GM19351 (cell line): Measurements from ENCODE around the gene NEK7.

Experiments
- ATAC-seq: cut with Tn5 transposase; IDR thresholded peaks from one replicate; pipeline ENCODE4 v1.9.1; 2021; ENCODE audit warnings: mild to moderate bottlenecking, moderate library complexity; ENCODE audit not compliant: unreplicated experiment

Gene NEK7

DNA sequence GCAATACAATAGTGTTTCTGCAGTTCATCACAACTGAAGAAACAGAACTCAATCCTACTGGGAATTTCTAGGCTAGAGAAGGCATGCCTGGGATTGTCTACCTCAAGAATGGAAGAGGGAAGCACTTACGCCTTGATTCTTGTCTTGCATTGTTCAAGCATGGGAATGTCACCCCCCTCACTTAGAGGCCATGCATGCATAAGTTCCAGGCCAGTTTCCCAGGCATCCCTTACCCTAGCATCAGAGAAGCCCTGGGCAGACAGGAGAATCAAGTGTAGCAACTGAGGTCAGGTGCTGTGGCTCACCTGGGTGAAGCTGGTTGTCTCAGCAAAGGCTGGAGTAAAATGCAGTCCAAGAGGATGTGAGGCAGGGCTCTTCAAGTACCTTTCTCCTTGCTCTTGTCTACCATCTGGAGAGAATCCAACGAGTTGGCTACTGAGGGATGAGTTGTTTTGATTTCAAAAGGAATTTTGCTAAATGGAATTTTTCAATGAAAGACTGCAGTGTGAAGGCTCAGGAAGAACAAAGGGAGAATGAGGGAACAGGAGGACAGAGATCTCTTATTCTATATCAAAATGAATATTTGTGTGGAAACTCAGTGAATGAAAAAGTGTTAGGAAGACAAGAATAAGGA is 174.3 kb downstream of the NEK7 start:
- ATAC-seq: no peak

- no peak for ATAC-seq
These were observed 176.9 kb downstream of the NEK7 start for GRCh38 chr1:198333744-198334143.

GRCh38 chr1:198335663-198336062 is 178.9 kb downstream of the NEK7 start:
- ATAC-seq: no peak

GRCh38 chr1:198337886-198338285 is 181.1 kb downstream of the NEK7 start:
- ATAC-seq: no peak

GRCh38 chr1:198340139-198340538 is 183.3 kb downstream of the NEK7 start:
- ATAC-seq: no peak

DNA sequence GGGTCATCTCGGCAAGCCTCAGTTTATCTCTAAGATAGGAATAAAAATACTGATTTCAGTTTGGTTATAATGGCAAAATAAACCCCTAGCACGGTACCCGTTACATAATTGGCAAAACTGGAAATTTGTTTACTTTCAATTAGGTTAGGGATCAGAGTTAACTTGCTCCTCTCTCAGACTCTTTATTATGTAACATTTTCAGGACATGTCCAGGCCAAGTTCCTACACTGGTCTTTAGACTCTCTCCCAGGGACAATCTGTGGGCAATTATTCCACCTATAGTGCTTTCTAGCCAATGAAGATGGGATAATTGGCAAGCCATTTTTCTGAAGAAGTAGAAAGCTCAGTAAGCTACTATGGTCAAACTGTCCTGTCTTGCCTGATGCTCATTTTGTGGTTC is 189.4 kb downstream of the NEK7 start:
- ATAC-seq: no peak

GRCh38 chr1:198350456-198350855 is 193.7 kb downstream of the NEK7 start:
- no peak for ATAC-seq

- peak; percentile 85 for ATAC-seq
These were observed 196.3 kb downstream of the NEK7 start for GRCh38 chr1:198352975-198353695.

GRCh38 chr1:198357937-198358336 is 201.1 kb downstream of the NEK7 start:
- ATAC-seq: no peak

DNA sequence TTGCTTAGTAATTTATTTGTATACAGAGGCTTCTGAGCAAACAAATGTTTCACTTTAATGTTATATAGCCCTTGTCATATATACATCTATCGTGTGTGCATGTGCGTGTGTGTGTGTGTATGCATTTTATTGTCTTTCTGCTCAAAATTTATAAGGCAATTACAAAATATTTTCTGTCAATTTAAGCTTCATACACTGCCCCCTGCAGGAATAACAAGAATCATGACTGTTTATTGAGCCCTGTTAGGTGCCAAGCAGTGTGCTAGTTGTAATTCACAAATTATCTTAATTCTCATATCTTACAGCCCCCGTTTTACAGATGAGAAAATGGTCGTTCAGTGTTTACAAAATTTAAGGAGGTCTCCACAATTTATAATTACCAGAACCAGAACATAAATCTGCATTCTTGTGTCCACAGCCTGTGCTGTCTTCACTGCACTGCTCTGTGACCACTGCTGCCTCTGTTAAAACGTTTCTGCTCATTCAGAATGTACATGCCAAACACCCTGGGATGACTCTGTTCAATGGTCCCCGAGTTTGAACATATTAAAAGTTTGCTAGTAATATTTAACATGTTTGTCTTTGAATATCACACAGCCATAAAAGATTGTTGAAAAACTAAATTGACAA is 202.3 kb downstream of the NEK7 start:
- ATAC-seq: no peak

DNA sequence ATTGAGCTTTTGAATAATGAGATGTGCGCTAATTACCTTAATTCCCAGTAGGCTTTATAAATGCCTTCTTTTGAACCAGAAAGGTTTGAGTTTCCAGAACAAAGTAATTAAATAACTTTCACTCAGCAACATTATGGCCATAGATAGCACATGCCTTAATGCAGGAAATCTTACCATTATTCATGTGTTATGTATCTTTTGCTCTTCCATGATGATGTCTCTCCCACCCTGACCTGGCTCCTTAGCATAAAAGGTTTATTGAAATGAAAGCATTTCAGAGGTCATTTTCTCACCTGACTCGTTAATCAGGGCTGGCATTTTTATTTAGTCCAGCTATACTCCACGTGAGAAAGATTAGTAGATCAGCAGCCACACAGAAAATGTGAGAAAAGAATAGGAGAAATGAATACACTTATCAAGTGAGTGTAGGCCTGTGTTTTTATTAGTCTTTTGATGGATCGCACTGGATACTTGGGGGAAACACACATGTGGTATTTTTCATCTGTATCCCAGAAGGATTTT is 203.5 kb downstream of the NEK7 start:
- ATAC-seq: no peak

DNA sequence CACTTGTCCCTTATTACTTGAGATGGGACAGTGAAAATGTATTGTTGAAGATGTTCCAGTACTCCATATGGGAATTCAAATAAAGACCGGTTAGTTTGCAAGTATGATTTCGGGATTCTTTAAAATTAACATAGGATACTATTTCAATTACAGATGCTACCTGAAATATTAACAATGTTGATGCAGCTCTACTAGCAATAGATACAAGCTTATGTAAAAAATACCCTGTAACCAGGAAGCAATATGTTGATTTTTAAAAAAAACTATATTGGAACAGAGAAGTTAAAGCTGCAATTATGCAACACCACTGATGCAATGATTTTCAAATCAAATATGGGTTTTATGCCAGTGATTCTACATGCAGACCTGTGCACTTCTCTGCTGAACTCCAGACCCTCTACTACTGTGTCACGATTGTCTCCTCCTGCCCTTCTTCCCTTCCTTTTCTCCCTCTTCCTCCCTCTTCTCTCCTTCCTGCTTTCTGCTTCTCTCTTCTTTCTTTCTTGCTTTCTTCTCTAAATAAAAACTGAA is 204.5 kb downstream of the NEK7 start:
- ATAC-seq: no peak

DNA sequence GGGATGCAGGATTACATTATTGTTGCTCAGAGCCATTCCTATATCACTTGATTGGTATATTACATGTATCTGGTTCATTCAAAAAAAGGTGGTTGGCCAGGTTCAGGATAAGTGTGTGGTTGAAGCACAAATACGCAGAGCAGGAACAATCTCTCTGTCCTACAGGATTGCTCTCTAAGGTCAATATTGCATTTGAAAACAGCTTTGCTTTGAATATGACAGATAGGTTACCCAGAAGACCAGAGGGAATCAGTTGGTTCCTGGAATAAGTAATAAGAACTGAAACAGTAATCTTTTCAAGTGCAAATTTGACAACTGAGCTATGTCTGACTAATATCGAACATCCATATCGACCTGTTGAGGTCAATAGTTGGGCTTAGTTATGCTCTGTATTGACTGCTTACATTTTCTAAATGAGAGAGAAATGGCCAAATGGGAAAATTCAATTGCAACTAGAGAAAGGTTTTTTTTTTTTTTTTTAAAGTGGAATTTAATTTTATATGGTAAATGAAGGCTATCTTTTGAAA is 206.9 kb downstream of the NEK7 start:
- ATAC-seq: peak; percentile 71

DNA sequence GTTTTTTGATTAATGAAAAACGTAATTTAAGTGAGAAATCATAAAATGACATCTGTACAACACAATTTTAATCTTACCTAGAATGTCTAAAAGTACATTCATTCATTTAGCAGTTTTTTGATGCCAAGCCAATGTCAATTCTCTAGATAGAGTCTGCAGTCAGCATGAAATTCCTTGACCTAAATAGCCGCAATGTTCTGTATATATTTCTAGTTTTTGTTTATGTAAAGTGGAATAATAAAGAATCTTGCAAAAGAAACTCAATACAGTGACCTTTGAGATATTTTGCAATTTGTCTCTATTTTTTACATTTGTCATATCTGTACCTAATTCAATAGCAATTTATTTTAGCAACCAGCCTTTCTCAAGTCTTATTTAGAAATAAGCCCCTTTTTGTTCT is 207.7 kb downstream of the NEK7 start:
- ATAC-seq: no peak

GRCh38 chr1:198367296-198367695 is 210.5 kb downstream of the NEK7 start:
- ATAC-seq: no peak

DNA sequence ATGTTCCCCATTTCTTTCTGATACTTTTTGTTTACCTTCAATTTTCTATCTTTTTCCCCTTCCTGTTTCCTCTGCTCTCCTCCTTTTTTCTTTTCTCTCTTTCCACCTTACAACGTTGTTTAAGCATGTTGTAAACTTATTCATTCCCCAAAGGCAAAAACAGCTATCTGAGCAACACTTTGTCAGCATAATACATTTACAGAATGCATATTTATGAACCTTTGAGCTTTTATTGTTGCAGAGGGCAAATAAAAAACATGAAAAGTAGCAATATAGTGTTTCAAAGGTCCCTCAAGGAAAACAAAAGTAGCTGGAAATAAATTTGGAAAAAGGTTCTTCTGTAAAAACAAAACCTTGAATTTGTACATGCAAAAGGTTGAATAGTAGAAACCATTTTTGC is 214.2 kb downstream of the NEK7 start:
- ATAC-seq: no peak
